GM18907 (cell line): ENCODE data around the gene KIF23.
"Not testable (repeated sequence)": the region's sequence is repeated elsewhere in the genome, so short reads cannot be mapped to it uniquely, and the experiment has no call there.

ENCODE experiments used
- ATAC-seq: cut with Tn5 transposase; IDR thresholded peaks from one replicate; pipeline ENCODE4 v1.9.1; 2021; ENCODE audit warnings: mild to moderate bottlenecking, moderate library complexity; ENCODE audit not compliant: unreplicated experiment

KIF23 gene

GRCh38 chr15:69413822-69414700 is at the start of gene KIF23:
Gene KIF23, plus strand, starts transcription at chr15:69414349. Its CDS starts 117 bp downstream, at chr15:69414466.
- peak; percentile 90 for ATAC-seq

- no peak for ATAC-seq
These were observed 46.9 kb upstream of the KIF23 start for GRCh38 chr15:69367236-69367635.

GRCh38 chr15:69369631-69370030 is 44.5 kb upstream of the KIF23 start:
- no peak for ATAC-seq

GRCh38 chr15:69373406-69373805 is 40.7 kb upstream of the KIF23 start:
- no peak for ATAC-seq

GRCh38 chr15:69375151-69375790 is 38.9 kb upstream of the KIF23 start:
- ATAC-seq = no peak

- ATAC-seq = no peak
These were observed 36.8 kb upstream of the KIF23 start for GRCh38 chr15:69377216-69377970.

- no peak for ATAC-seq
These were observed 33.9 kb upstream of the KIF23 start for GRCh38 chr15:69380100-69380725.

- no peak for ATAC-seq
These were observed 33.4 kb upstream of the KIF23 start for GRCh38 chr15:69380726-69381105.

GRCh38 chr15:69382176-69382575 is 32.0 kb upstream of the KIF23 start:
- ATAC-seq = not testable (repeated sequence)

- not testable (repeated sequence) for ATAC-seq
These were observed 30.1 kb upstream of the KIF23 start for GRCh38 chr15:69384066-69384465.

GRCh38 chr15:69384626-69385598 is 29.2 kb upstream of the KIF23 start:
- ATAC-seq = no peak

GRCh38 chr15:69385831-69386230 is 28.3 kb upstream of the KIF23 start:
- no peak for ATAC-seq

- ATAC-seq = no peak
These were observed 27.9 kb upstream of the KIF23 start for GRCh38 chr15:69386284-69386683.

- ATAC-seq = no peak
These were observed 25.9 kb upstream of the KIF23 start for GRCh38 chr15:69388260-69388705.

- no peak for ATAC-seq
These were observed 24.7 kb upstream of the KIF23 start for GRCh38 chr15:69389426-69389825.

GRCh38 chr15:69390575-69390974 is 23.6 kb upstream of the KIF23 start:
- no peak for ATAC-seq

GRCh38 chr15:69391046-69391757 is 22.9 kb upstream of the KIF23 start:
- ATAC-seq = no peak

GRCh38 chr15:69392352-69392751 is 21.8 kb upstream of the KIF23 start:
- no peak for ATAC-seq

- ATAC-seq = no peak
These were observed 20.2 kb upstream of the KIF23 start for GRCh38 chr15:69393831-69394491.
